HepG2 (cell line): ENCODE measurements around the gene BMF. TPM values are rescaled to one million over a fixed set of nuclear protein-coding genes. Genes with fewer than 3 reads are reported as not detected.
A peak's percentile ranks its signal among the peaks of the same experiment; 100 is the strongest.

Source experiments
- CEBPG ChIP-seq: IDR thresholded peaks from 2 replicates; pipeline ENCODE4 v1.6.1; 2016
- ELF1 ChIP-seq: sonication (generic); formaldehyde crosslinking; IDR thresholded peaks from 2 replicates; pipeline ENCODE4 v1.4.0; 2020; ENCODE audit warnings: missing genetic modification reagents
- FOXA3 ChIP-seq: IDR thresholded peaks from 2 replicates; pipeline ENCODE4 v1.6.1; 2016; ENCODE audit warnings: missing genetic modification reagents, missing compliant biosample characterization
- HDAC6 ChIP-seq: fragments of 200-600 bp; sonication (generic); IDR thresholded peaks from 2 replicates; pipeline ENCODE4 v1.7.0; 2017; ENCODE audit warnings: mild to moderate bottlenecking, antibody characterized with exemption, low read length, low read depth
- KAT2B ChIP-seq: fragments of 150-350 bp; IDR thresholded peaks from 2 replicates; pipeline ENCODE4 v1.6.1; 2014; ENCODE audit warnings: low read depth, low read length, borderline replicate concordance
- MEF2D ChIP-seq: sonication (generic); formaldehyde crosslinking; IDR thresholded peaks from 2 replicates; pipeline ENCODE4 v1.5.1; 2020; ENCODE audit warnings: mild to moderate bottlenecking, missing genetic modification reagents
- PCBP1 ChIP-seq: fragments of 200-400 bp; formaldehyde crosslinking; IDR thresholded peaks from 2 replicates; pipeline ENCODE4 v1.6.1; 2017; ENCODE audit warnings: mild to moderate bottlenecking, low read depth, low read length, borderline replicate concordance
- ZNF605 ChIP-seq: sonication (generic); formaldehyde crosslinking; IDR thresholded peaks from 2 replicates; pipeline ENCODE4 v1.8.0; 2022; ENCODE audit warnings: mild to moderate bottlenecking, missing genetic modification reagents
- ZNF768 ChIP-seq: sonication (generic); formaldehyde crosslinking; IDR thresholded peaks from 2 replicates; pipeline ENCODE4 v1.4.0; 2020; ENCODE audit warnings: missing genetic modification reagents
- polyA plus RNA-seq, 8 experiments: library from polyadenylated mRNA; depleted of rRNA in 3 of 8; stranded (reverse) in 7 of 8; unstranded in 1 of 8; fragments of >200 nt; fragmentation: Illumina TruSeq in 4 of 8; extraction: Trizol in 4 of 8; gene quantifications; 2 replicates each; pipeline versions ENCODE4 v1.2.1 to v1.2.3, GENCODE V29; 2011 to 2016; ENCODE audit warnings: low read depth in 4 of 8, missing spikeins in 1 of 8, mixed read lengths in 1 of 8; ENCODE audit not compliant: insufficient read depth in 1 of 8
- total RNA-seq, 5 experiments: library from RNA; depleted of rRNA; stranded (reverse); fragments of >200 nt; fragmentation: Illumina TruSeq; extraction: Trizol; gene quantifications; 2 replicates each; pipeline ENCODE4 v1.2.3, GENCODE V29; 2016; ENCODE audit warnings: low read depth in 1 of 5
- TF ChIP-seq, protein P1 (sequence below): sonication (generic); formaldehyde crosslinking; IDR thresholded peaks from 2 replicates; pipeline ENCODE4 v1.5.0; 2020; ENCODE audit warnings: mild to moderate bottlenecking, missing genetic modification reagents, borderline replicate concordance
- TF ChIP-seq, protein P2 (sequence below): sonication (generic); formaldehyde crosslinking; IDR thresholded peaks from 2 replicates; pipeline ENCODE4 v1.4.0; 2020; ENCODE audit warnings: missing genetic modification reagents
- TF ChIP-seq, protein P3 (sequence below), 2 experiments: fragments of 450-650 bp in 1 of 2; sonication (generic) in 1 of 2; formaldehyde crosslinking; IDR thresholded peaks; 2 replicates each; pipeline versions ENCODE4 v1.5.0 to v1.8.0; 2020 to 2022; ENCODE audit warnings: mild to moderate bottlenecking in 1 of 2, missing genetic modification reagents in 1 of 2
- TF ChIP-seq, protein P4 (sequence below): sonication (generic); formaldehyde crosslinking; IDR thresholded peaks from 2 replicates; pipeline ENCODE4 v1.5.0; 2020; ENCODE audit warnings: missing genetic modification reagents
- TF ChIP-seq, protein P5 (sequence below): IDR thresholded peaks from 2 replicates; pipeline ENCODE4 v1.6.1; 2012; ENCODE audit warnings: low read depth, low read length, improper control_type of control experiment

The BMF gene
- total and polyA plus RNA-seq, 2 of the 13 experiments (the other 11 are each of a cell fraction or from before 2014, with no cell fraction given) = 8.7 to 15.9 TPM

DNA sequence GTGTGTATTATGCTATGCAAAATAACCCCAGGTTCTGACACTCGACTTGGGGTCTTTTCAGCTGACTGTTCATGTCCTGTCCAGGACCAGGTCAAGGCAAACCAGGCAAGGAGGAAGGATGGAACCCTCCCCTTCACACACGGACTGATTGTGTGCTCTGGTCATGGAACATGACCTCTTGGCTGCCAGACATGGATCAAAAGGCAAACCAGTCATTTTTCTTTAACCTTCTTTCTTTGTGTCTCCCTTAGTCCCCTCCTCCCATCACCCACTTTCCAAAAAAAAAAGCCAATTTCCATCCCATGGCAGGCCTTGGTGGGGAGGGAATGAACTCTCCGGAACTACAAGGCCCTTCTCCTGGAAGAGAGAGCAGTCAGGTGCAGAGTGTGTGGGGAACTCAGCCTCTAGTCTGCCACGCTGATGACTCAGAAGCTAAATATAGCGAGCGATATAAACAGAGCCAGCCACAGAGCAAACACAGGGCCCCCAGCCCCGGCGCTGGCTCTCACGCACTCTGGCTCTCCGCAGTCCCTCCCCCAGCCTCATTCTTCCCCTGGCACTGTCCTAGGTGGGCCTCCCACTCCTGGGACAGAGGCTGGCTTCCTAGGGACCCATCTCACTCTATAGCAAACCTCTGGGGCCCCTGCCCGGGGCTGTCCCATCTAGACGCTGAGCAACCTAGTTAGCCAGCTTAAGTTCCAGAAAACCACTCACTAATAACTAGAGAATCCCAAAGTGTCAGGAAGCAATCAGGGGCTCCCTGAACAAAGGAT lies 10.0 kb downstream of the BMF start (continued):
- TF ChIP-seq, protein P1, sequence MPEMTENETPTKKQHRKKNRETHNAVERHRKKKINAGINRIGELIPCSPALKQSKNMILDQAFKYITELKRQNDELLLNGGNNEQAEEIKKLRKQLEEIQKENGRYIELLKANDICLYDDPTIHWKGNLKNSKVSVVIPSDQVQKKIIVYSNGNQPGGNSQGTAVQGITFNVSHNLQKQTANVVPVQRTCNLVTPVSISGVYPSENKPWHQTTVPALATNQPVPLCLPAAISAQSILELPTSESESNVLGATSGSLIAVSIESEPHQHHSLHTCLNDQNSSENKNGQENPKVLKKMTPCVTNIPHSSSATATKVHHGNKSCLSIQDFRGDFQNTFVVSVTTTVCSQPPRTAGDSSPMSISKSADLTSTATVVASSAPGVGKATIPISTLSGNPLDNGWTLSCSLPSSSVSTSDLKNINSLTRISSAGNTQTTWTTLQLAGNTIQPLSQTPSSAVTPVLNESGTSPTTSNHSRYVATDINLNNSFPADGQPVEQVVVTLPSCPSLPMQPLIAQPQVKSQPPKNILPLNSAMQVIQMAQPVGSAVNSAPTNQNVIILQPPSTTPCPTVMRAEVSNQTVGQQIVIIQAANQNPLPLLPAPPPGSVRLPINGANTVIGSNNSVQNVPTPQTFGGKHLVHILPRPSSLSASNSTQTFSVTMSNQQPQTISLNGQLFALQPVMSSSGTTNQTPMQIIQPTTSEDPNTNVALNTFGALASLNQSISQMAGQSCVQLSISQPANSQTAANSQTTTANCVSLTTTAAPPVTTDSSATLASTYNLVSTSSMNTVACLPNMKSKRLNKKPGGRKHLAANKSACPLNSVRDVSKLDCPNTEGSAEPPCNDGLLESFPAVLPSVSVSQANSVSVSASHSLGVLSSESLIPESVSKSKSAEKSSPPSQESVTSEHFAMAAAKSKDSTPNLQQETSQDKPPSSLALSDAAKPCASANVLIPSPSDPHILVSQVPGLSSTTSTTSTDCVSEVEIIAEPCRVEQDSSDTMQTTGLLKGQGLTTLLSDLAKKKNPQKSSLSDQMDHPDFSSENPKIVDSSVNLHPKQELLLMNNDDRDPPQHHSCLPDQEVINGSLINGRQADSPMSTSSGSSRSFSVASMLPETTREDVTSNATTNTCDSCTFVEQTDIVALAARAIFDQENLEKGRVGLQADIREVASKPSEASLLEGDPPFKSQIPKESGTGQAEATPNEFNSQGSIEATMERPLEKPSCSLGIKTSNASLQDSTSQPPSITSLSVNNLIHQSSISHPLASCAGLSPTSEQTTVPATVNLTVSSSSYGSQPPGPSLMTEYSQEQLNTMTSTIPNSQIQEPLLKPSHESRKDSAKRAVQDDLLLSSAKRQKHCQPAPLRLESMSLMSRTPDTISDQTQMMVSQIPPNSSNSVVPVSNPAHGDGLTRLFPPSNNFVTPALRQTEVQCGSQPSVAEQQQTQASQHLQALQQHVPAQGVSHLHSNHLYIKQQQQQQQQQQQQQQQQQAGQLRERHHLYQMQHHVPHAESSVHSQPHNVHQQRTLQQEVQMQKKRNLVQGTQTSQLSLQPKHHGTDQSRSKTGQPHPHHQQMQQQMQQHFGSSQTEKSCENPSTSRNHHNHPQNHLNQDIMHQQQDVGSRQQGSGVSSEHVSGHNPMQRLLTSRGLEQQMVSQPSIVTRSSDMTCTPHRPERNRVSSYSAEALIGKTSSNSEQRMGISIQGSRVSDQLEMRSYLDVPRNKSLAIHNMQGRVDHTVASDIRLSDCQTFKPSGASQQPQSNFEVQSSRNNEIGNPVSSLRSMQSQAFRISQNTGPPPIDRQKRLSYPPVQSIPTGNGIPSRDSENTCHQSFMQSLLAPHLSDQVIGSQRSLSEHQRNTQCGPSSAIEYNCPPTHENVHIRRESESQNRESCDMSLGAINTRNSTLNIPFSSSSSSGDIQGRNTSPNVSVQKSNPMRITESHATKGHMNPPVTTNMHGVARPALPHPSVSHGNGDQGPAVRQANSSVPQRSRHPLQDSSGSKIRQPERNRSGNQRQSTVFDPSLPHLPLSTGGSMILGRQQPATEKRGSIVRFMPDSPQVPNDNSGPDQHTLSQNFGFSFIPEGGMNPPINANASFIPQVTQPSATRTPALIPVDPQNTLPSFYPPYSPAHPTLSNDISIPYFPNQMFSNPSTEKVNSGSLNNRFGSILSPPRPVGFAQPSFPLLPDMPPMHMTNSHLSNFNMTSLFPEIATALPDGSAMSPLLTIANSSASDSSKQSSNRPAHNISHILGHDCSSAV = no peak
- TF ChIP-seq CEBPG = peak; percentile 42
- TF ChIP-seq, protein P2, sequence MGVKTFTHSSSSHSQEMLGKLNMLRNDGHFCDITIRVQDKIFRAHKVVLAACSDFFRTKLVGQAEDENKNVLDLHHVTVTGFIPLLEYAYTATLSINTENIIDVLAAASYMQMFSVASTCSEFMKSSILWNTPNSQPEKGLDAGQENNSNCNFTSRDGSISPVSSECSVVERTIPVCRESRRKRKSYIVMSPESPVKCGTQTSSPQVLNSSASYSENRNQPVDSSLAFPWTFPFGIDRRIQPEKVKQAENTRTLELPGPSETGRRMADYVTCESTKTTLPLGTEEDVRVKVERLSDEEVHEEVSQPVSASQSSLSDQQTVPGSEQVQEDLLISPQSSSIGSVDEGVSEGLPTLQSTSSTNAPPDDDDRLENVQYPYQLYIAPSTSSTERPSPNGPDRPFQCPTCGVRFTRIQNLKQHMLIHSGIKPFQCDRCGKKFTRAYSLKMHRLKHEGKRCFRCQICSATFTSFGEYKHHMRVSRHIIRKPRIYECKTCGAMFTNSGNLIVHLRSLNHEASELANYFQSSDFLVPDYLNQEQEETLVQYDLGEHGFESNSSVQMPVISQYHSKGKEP (CRISPR knock-in tag) = no peak
- no peak for TF ChIP-seq HDAC6
- TF ChIP-seq FOXA3 = peak; percentile 93
- TF ChIP-seq ZNF605 (CRISPR knock-in tag) = 0 out of 2 replicates have a peak, but pooled peaks have one; percentile 52
- TF ChIP-seq ZNF768 (CRISPR knock-in tag) = peak; percentile 36; the same call in 1 of the 2 replicates
- TF ChIP-seq, protein P3, sequence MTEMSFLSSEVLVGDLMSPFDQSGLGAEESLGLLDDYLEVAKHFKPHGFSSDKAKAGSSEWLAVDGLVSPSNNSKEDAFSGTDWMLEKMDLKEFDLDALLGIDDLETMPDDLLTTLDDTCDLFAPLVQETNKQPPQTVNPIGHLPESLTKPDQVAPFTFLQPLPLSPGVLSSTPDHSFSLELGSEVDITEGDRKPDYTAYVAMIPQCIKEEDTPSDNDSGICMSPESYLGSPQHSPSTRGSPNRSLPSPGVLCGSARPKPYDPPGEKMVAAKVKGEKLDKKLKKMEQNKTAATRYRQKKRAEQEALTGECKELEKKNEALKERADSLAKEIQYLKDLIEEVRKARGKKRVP (CRISPR knock-in tag; IDR thresholded peaks at IDR 0.05) = peak in 1 of 2 experiments; percentile 62; a peak in 1 of 4 replicates
- no peak for TF ChIP-seq PCBP1
- TF ChIP-seq, protein P4, sequence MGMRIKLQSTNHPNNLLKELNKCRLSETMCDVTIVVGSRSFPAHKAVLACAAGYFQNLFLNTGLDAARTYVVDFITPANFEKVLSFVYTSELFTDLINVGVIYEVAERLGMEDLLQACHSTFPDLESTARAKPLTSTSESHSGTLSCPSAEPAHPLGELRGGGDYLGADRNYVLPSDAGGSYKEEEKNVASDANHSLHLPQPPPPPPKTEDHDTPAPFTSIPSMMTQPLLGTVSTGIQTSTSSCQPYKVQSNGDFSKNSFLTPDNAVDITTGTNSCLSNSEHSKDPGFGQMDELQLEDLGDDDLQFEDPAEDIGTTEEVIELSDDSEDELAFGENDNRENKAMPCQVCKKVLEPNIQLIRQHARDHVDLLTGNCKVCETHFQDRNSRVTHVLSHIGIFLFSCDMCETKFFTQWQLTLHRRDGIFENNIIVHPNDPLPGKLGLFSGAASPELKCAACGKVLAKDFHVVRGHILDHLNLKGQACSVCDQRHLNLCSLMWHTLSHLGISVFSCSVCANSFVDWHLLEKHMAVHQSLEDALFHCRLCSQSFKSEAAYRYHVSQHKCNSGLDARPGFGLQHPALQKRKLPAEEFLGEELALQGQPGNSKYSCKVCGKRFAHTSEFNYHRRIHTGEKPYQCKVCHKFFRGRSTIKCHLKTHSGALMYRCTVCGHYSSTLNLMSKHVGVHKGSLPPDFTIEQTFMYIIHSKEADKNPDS (CRISPR knock-in tag) = no peak
- TF ChIP-seq ELF1 (CRISPR knock-in tag) = peak; percentile 76
- no peak for TF ChIP-seq KAT2B
- TF ChIP-seq, protein P5, sequence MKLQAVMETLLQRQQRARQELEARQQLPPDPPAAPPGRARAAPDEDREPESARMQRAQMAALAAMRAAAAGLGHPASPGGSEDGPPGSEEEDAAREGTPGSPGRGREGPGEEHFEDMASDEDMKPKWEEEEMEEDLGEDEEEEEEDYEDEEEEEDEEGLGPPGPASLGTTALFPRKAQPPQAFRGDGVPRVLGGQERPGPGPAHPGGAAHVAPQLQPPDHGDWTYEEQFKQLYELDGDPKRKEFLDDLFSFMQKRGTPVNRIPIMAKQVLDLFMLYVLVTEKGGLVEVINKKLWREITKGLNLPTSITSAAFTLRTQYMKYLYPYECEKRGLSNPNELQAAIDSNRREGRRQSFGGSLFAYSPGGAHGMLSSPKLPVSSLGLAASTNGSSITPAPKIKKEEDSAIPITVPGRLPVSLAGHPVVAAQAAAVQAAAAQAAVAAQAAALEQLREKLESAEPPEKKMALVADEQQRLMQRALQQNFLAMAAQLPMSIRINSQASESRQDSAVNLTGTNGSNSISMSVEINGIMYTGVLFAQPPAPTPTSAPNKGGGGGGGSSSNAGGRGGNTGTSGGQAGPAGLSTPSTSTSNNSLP = peak; percentile 66; the same call in 1 of the 2 replicates
- peak; percentile 100 for TF ChIP-seq MEF2D
